Measurements from ENCODE around the gene B3GLCT. TPM values are rescaled to one million over a fixed set of nuclear protein-coding genes. Genes with fewer than 3 reads are reported as not detected.
A peak's percentile ranks its signal among the peaks of the same experiment; 100 is the strongest.

Gene B3GLCT
- total RNA-seq = 12.2 and 16.0 TPM in 2 replicates

- peak; percentile 77 for TF ChIP-seq CTCF (IDR thresholded peaks at IDR 0.05; ENCODE audit: insufficient read depth, low read depth, low read length)
- DNase-seq (ENCODE audit: low read depth) = peak; percentile 78
- peak within 1 kb of the TSS; percentile 69 for H3K4me3 ChIP-seq (ENCODE audit: low read depth, low read length)
Observed at GRCh38 chr13:31199849-31200636, at the start of gene B3GLCT. B3GLCT (plus strand) TSS chr13:31199975; CDS start chr13:31200085, 110 bp downstream.

GRCh38 chr13:31150315-31150985 is 49.3 kb upstream of the B3GLCT start:
- no peak overlapping the region for H3K4me3 ChIP-seq (ENCODE audit: low read depth, low read length)
- no peak for DNase-seq (ENCODE audit: low read depth)
- no peak for TF ChIP-seq CTCF (IDR thresholded peaks at IDR 0.05; ENCODE audit: insufficient read depth, low read depth, low read length)

GRCh38 chr13:31151837-31152236 is 47.9 kb upstream of the B3GLCT start:
- no peak for TF ChIP-seq CTCF (IDR thresholded peaks at IDR 0.05; ENCODE audit: insufficient read depth, low read depth, low read length)
- no peak overlapping the region for H3K4me3 ChIP-seq (ENCODE audit: low read depth, low read length)
- DNase-seq (ENCODE audit: low read depth) = no peak

DNA sequence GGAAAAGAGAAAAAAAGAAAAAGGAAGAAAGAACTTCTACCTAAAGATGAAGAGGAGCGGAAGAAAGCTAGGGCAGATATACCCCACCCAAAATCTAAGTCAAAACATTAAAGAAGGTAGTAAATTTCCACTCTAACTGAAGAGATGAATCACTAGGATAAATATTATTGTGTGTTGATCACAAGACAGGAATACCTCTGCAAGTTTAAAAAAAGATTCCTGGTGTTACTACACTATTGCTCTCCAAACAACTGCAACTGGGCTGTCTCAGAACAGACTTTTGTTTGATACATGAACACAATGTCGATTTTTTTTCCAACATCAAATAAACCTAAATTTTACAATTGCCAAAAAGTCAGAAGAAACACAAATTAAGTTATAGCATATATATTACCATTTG is 44.8 kb upstream of the B3GLCT start:
- TF ChIP-seq CTCF (IDR thresholded peaks at IDR 0.05; ENCODE audit: insufficient read depth, low read depth, low read length) = no peak
- peak; percentile 64 for DNase-seq (ENCODE audit: low read depth)
- H3K4me3 ChIP-seq (ENCODE audit: low read depth, low read length) = no peak overlapping the region

- peak overlapping the region; percentile 78 for H3K4me3 ChIP-seq (ENCODE audit: low read depth, low read length)
- no peak for TF ChIP-seq CTCF (IDR thresholded peaks at IDR 0.05; ENCODE audit: insufficient read depth, low read depth, low read length)
- peak; percentile 14 for DNase-seq (ENCODE audit: low read depth)
Observed at GRCh38 chr13:31159306-31159705, 40.5 kb upstream of the B3GLCT start.

GRCh38 chr13:31160857-31161556 is 38.8 kb upstream of the B3GLCT start:
- TF ChIP-seq CTCF (IDR thresholded peaks at IDR 0.05; ENCODE audit: insufficient read depth, low read depth, low read length) = no peak
- DNase-seq (ENCODE audit: low read depth) = peak; percentile 83
- peak overlapping the region; percentile 78 for H3K4me3 ChIP-seq (ENCODE audit: low read depth, low read length)

Data from fibroblast of villous mesenchyme (primary cell).